GM18517 (cell line): ENCODE measurements around the gene SLC35G3.
"Not testable (repeated sequence)": the region's sequence is repeated elsewhere in the genome, so short reads cannot be mapped to it uniquely, and the experiment has no call there.

ENCODE experiments used
- ATAC-seq: cut with Tn5 transposase; IDR thresholded peaks from one replicate; pipeline ENCODE4 v1.9.1; 2021; ENCODE audit warnings: mild to moderate bottlenecking, moderate library complexity; ENCODE audit not compliant: unreplicated experiment

The SLC35G3 gene

DNA sequence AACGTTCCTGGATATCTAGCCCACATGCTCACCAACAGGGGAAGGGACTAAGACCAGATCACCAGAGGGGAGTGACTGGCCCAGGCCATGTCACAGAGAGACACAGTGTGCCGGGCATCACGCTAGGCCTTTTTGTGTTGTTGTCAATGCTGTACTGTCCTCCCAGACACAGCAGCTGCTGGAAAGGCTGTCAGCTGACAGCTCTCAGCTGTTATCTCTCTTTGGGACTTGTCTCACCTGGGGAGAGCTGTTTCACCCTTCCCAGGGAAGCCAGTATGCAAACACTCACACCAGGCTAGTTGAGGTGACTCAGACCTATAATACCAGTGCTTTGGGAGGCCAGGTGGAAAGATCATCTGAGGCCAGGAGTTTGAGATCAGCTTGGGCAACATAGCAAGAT lies 27.1 kb downstream of the SLC35G3 start:
- ATAC-seq, result no peak

DNA sequence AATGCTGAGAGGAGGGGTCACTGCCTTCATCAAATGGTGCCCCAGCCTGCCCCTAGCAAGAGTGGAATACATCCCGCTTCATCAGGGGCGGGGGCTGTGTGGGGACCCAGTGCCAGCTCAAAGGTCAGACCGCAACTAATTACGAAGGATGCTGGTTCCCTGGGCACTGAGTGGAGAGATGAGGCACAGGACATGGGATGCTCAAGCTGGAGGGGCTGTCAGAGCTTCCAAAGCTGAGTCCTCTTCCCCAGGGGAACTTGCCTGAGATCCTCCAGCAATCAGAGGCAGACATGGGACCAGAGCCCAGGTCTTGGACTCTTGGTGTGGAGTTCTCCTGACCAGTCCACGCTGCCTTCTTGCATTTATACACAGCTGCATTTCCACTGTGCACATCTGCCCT lies 27.7 kb downstream of the SLC35G3 start:
- ATAC-seq, result no peak

- ATAC-seq, result no peak
Measured at GRCh38 chr17:35164716-35165115, 29.5 kb downstream of the SLC35G3 start.

- ATAC-seq, result no peak
Measured at GRCh38 chr17:35163886-35164285, 30.3 kb downstream of the SLC35G3 start.

GRCh38 chr17:35162755-35163154 lies 31.4 kb downstream of the SLC35G3 start:
- no peak for ATAC-seq

GRCh38 chr17:35161281-35161761 lies 32.9 kb downstream of the SLC35G3 start:
- no peak for ATAC-seq

DNA sequence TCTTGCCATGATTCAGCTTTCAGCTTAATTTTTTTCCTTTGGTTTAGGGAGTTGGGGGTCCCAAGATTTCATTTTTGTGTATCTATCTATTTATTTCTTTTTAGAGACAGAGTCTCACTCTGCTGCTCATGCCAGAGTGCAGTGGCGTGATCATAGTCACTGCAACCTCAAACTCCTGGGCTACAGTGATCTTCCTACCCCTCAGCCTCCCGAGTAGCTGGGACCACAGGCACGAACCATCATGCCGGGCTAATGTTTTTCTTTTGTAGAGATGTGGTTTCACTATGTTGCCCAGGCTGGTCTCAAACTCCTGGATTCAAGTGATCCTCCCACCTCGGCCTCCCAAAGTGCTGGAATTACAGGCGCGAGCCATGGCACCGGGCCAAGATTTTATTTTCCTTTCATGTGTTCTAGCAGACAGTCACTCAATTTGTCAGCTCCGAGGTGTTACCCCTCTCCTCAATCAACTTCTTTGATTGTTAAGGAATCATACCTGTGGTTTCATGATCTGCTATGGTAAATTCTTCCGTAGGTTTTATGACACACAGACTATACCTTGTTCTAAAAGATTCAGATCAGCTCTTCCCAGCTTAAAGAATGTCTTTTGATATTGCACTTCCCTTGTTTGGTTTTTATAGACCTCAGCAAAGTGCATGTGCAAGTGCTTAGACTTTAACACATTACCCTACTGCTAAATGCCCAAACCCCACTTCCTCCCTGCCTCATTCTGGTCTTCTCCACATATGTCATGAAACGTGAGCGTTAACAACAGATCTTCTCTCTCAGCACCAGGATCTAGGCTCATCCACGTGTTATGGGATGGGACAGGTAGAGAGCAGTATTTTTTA lies 33.6 kb downstream of the SLC35G3 start:
- ATAC-seq, result no peak

DNA sequence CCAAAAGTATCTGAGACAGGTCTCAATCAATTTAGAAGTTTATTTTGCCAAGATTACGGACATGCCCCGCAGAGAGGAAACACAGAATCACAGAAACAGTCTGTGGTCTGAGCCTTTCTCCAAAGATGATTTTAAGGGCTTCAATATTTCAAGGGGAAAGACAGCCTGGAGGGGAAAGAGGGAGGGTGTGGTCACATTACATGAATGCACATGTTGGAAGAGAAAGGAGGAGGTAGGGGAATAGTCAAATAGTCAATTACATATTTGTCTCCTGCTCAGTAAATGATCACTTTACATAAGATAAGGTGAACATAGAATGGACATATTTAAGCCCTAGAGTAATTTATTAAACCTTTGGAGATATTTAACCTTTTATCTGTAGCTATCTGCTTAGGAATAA lies 34.3 kb downstream of the SLC35G3 start:
- no peak for ATAC-seq

- ATAC-seq, result no peak
Measured at GRCh38 chr17:35155246-35155645, 38.9 kb downstream of the SLC35G3 start.

DNA sequence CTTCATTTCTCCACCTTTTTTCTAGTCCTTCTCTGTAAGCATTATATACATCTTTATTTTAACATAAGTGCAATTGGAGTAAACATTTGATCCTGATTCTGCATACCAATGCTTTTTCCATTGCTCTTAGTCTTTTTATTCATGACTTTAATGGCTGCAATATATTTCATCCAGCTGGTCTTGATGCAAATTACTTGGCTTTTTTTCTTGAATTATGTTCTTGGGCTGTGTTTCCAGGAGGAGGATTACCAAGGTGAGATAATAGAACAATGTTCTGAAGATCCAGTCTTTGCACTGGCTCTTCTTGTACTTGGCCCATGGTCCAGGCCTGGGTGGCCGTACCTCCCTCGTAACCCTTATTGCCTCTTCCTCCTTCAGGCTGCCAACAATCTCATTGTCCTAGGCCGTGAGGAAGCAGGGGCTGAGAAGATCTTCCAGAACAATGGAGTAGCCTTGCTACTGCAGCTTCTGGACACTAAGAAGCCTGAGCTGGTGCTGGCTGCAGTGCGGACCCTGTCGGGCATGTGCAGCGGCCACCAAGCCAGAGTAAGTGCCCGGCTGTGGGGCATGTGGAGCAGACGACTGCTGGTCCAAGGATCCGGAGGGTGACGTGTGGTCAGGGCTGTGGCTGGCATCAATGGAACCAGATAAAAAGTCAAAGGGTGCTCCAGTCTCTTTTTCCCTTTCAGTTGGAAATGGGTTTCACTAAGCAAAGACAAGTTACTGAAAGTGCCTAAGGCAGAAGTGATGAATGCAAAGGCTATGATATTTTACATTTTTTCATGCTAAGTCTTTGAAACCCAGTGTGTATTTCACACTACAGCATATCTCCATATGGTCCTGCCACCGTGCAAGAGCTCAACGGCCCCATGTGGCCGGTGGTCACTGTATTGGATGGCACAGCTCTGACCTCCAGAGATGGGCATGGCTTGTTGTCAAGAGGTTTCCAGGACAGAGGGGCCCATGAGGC lies 39.7 kb downstream of the SLC35G3 start:
- no peak for ATAC-seq

GRCh38 chr17:35152421-35153140 lies 41.6 kb downstream of the SLC35G3 start:
- ATAC-seq, result no peak

DNA sequence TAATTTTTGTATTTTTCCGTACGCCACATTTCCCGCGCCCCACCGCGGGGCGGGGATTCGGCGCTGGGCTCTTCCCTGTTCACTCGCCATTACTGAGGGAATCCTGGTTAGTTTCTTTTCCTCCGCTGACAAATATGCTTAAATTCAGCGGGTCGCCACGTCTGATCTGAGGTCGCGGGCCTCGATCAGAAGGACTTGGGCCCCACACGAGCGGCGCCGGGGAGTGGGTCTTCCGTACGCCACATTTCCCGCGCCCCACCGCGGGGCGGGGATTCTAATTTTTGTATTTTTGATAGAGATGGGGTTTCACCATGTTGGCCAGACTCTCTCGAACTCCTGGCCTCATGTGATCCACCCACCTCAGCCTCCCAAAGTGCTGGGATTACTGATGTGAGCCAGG lies 43.1 kb downstream of the SLC35G3 start:
- ATAC-seq, result not testable (repeated sequence)

DNA sequence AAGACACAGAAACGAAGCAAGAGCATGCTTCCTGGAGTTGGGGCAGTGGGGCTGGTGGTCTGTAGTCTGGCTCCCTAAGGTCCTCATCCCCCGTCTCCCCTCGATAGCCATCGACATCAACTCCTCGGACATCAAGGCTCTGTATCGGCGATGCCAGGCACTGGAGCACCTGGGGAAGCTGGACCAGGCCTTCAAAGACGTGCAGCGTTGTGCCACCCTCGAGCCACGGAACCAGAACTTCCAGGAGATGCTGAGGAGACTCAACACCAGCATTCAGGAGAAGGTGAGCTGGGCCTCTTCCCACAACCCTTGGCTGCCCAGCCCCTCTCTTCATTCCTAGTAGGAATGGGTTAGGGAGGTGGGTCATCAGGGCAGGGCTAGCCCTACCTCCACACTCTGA lies 44.3 kb downstream of the SLC35G3 start:
- ATAC-seq, result no peak

DNA sequence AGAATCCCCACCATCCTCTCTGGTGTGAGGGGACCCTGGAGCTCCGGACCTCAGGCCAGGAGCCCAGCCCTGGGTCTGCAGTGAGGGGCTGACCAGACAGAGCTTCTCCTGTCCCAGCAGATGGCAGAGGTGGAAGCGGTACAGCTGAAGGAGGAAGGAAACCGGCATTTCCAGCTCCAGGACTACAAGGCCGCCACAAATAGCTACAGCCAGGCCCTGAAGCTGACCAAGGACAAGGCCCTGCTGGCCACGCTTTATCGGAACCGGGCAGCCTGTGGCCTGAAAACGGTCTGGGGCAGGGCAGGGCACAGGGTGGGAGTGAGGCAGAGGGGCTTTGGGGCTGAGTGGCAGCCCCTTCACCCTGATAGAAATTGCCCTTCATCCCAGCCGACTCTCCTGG lies 46.0 kb downstream of the SLC35G3 start:
- ATAC-seq, result no peak

GRCh38 chr17:35147375-35147905 lies 46.8 kb downstream of the SLC35G3 start, which contains the start of gene UNC45B:
Gene UNC45B, plus strand, starts transcription at chr17:35147817. Its CDS starts 447 bp downstream, at chr17:35148264.
- no peak for ATAC-seq

DNA sequence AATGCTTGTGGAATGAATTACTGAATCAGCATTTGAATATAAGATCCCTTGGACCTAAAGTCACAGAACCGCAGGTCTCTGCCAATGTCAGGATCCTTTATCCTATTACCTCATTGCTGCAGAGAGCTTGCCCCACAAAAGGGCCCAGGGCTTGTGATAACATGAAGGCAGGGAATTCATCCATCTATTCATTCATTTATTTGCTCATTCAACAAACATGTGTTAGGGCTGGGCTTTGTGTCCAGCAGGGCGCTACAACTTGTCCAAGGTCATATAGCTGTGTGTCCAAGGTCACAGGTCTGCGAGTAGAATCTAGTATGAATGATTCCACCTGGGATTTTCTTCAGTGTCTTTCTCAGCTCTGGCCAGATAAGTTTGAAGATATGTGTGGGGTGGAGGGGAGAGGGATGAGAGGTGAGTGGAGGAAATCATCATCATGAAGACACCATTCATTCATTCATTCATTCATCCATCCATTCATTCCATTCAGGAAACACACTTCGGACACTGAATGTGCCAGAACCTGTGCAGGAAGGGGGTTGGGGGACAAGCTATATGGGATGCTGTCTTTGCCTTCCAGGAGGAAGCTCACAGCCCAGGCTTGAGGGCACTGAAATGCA lies 47.9 kb downstream of the SLC35G3 start:
- no peak for ATAC-seq

GRCh38 chr17:35144840-35145239 lies 49.4 kb downstream of the SLC35G3 start:
- no peak for ATAC-seq
